GM18511 (cell line): Measurements from ENCODE around the gene LSM12.
"Not testable (repeated sequence)": the region's sequence is repeated elsewhere in the genome, so short reads cannot be mapped to it uniquely, and the experiment has no call there.

Source experiments
- ATAC-seq: cut with Tn5 transposase; IDR thresholded peaks from one replicate; pipeline ENCODE4 v1.9.1; 2021; ENCODE audit warnings: mild to moderate bottlenecking, moderate library complexity; ENCODE audit not compliant: unreplicated experiment

Gene LSM12

GRCh38 chr17:44076716-44077594, 10.5 kb upstream of the LSM12 start:
- no peak for ATAC-seq

- ATAC-seq: no peak
Measured at GRCh38 chr17:44075598-44076293, 9.3 kb upstream of the LSM12 start.

- no peak for ATAC-seq
Measured at GRCh38 chr17:44074911-44075285, 8.4 kb upstream of the LSM12 start.

GRCh38 chr17:44074231-44074910, 7.9 kb upstream of the LSM12 start:
- ATAC-seq: no peak

GRCh38 chr17:44071772-44072171, 5.3 kb upstream of the LSM12 start:
- no peak for ATAC-seq

GRCh38 chr17:44071198-44071520, 4.7 kb upstream of the LSM12 start:
- no peak for ATAC-seq

- peak; percentile 77 for ATAC-seq
Measured at GRCh38 chr17:44070455-44071197, 4.2 kb upstream of the LSM12 start, which contains the start of gene G6PC3. Gene G6PC3, plus strand, starts transcription at chr17:44070735. Its CDS starts 231 bp downstream, at chr17:44070966.

- ATAC-seq: peak; percentile 7
Measured at GRCh38 chr17:44069974-44070454, 3.5 kb upstream of the LSM12 start.

- ATAC-seq: no peak
Measured at GRCh38 chr17:44067545-44067940, 1.1 kb upstream of the LSM12 start.

GRCh38 chr17:44065668-44066203, 735 bp downstream of the LSM12 start:
- no peak for ATAC-seq

- no peak for ATAC-seq
Measured at GRCh38 chr17:44063704-44064639, 2.5 kb downstream of the LSM12 start.

GRCh38 chr17:44062871-44063270, 3.6 kb downstream of the LSM12 start:
- ATAC-seq: no peak

GRCh38 chr17:44061446-44061845, 5.0 kb downstream of the LSM12 start:
- ATAC-seq: no peak

- ATAC-seq: no peak
Measured at GRCh38 chr17:44059101-44059892, 7.2 kb downstream of the LSM12 start.

GRCh38 chr17:44053125-44053872, 13.2 kb downstream of the LSM12 start:
- ATAC-seq: no peak

- no peak for ATAC-seq
Measured at GRCh38 chr17:44049294-44050060, 17.0 kb downstream of the LSM12 start.

- not testable (repeated sequence) for ATAC-seq
Measured at GRCh38 chr17:44046893-44047292, 19.6 kb downstream of the LSM12 start.
